Calu3 (cell line): ENCODE results near the gene RNF180. TPM values are rescaled to one million over a fixed set of nuclear protein-coding genes. Genes with fewer than 3 reads are reported as not detected.

ENCODE experiments used
- BruUV-seq: library from RNA; stranded (reverse); fragments of 400-500 nt; replicated peaks from 2 replicates; lab custom pipeline; 2021; lab: Mats Ljungman, UMichigan
- CTCF ChIA-PET: fragments of 300-600 bp; sonication (Branson Sonifier 250); formaldehyde crosslinking; loops from one replicate; lab custom pipeline; 2022; ENCODE audit warnings: antibody characterized with exemption; lab: Charles Lee
- DNase-seq: peaks from one replicate; pipeline ENCODE4 v3.0.0; 2022
- H3K27ac Mint-ChIP-seq: one replicate; pipeline ENCODE4 v1.8.0; 2022; ENCODE audit warnings: mixed read lengths; ENCODE audit not compliant: unreplicated experiment
- H3K27me3 Mint-ChIP-seq: one replicate; pipeline ENCODE4 v1.8.0; 2022; ENCODE audit warnings: mixed read lengths; ENCODE audit not compliant: unreplicated experiment
- H3K36me3 Mint-ChIP-seq: one replicate; pipeline ENCODE4 v1.8.0; 2022; ENCODE audit warnings: mild to moderate bottlenecking, moderate library complexity, mixed read lengths; ENCODE audit not compliant: insufficient read depth, unreplicated experiment
- H3K4me1 Mint-ChIP-seq: one replicate; pipeline ENCODE4 v1.8.0; 2022; ENCODE audit warnings: mild to moderate bottlenecking, low read depth, mixed read lengths; ENCODE audit not compliant: unreplicated experiment
- H3K4me3 Mint-ChIP-seq: one replicate; pipeline ENCODE4 v1.8.0; 2022; ENCODE audit warnings: mild to moderate bottlenecking, low read depth, moderate library complexity, mixed read lengths; ENCODE audit not compliant: unreplicated experiment
- H3K9me3 Mint-ChIP-seq: one replicate; pipeline ENCODE4 v1.8.0; 2022; ENCODE audit warnings: low read depth, mixed read lengths; ENCODE audit not compliant: unreplicated experiment
- CTCF ChIP-seq: fragments of 200-600 bp; IDR thresholded peaks from one replicate; pipeline ENCODE4 v1.8.0; 2022; ENCODE audit warnings: antibody characterized with exemption; ENCODE audit not compliant: unreplicated experiment
- intact Hi-C: fragments of 100-400 bp; cut with micrococcal nuclease; formaldehyde crosslinking; loops from one replicate; pipeline ENCODE4 v1.10.0; 2022; ENCODE audit not compliant: unreplicated experiment
- total RNA-seq: library from RNA; stranded (reverse); gene quantifications from 2 replicates; pipeline ENCODE4 v1.2.3, GENCODE V29; 2022

RNF180 gene
- total RNA-seq, 1 experiment from 2014 or later: 2.1 TPM

- DNase-seq: no peak
- no TSS peak for BruUV-seq
- TF ChIP-seq CTCF: no peak
- intact Hi-C loops: no loop called here
- Mint-ChIP-seq H3K36me3 (no peaks in the 10 kb centered on the region), H3K9me3 (no peaks in the 10 kb centered on the region), H3K4me3 (no peak overlapping the region), H3K4me1 (no peaks in the 10 kb centered on the region), H3K27me3 (no peaks in the 10 kb centered on the region), H3K27ac (no peak overlapping the region)
- CTCF ChIA-PET: no interaction called here
Measured at GRCh38 chr5:64188776-64189175, 23.1 kb downstream of the RNF180 start.

GRCh38 chr5:64190562-64191306, 25.1 kb downstream of the RNF180 start:
- BruUV-seq: no TSS peak
- Mint-ChIP-seq H3K27ac (no peak overlapping the region), H3K4me1 (no peaks in the 10 kb centered on the region), H3K36me3 (no peaks in the 10 kb centered on the region), H3K9me3 (no peaks in the 10 kb centered on the region), H3K27me3 (no peaks in the 10 kb centered on the region), H3K4me3 (no peak overlapping the region)
- DNase-seq: no peak
- TF ChIP-seq CTCF: no peak
- CTCF ChIA-PET: no interaction called here
- intact Hi-C loops: no loop called here

- no peak for TF ChIP-seq CTCF
- Mint-ChIP-seq H3K36me3 (no peaks in the 10 kb centered on the region), H3K4me3 (no peak overlapping the region), H3K27ac (no peak overlapping the region), H3K4me1 (no peaks in the 10 kb centered on the region), H3K27me3 (no peaks in the 10 kb centered on the region), H3K9me3 (no peaks in the 10 kb centered on the region)
- no peak for DNase-seq
- no TSS peak for BruUV-seq
- CTCF ChIA-PET: no interaction called here
- intact Hi-C loops: no loop called here
Measured at GRCh38 chr5:64195981-64196380, 30.3 kb downstream of the RNF180 start.

GRCh38 chr5:64199425-64199824, 33.8 kb downstream of the RNF180 start:
- Mint-ChIP-seq H3K9me3 (no peaks in the 10 kb centered on the region), H3K4me3 (no peak overlapping the region), H3K27me3 (no peaks in the 10 kb centered on the region), H3K36me3 (no peaks in the 10 kb centered on the region), H3K4me1 (no peaks in the 10 kb centered on the region), H3K27ac (no peak overlapping the region)
- CTCF ChIA-PET: no interaction called here
- TF ChIP-seq CTCF: no peak
- no TSS peak for BruUV-seq
- intact Hi-C loops: no loop called here
- DNase-seq: no peak
